Gastroesophageal sphincter (tissue), 4 donors: ENCODE data around the gene THSD4. TPM values are rescaled to one million over a fixed set of nuclear protein-coding genes. Genes with fewer than 3 reads are reported as not detected.

ENCODE experiments used
- ATAC-seq: fragments of 150-250 bp; one replicate; pipeline ENCODE4 v1.9.1; 2016; ENCODE audit warnings: mild to moderate bottlenecking, moderate library complexity
- H3K27ac ChIP-seq, 4 donors: fragments of 200-600 bp; sonication (generic) in 3 of 4; 1 replicate in 3 of 4; 2 replicates in 1 of 4; pipeline ENCODE4 v1.5.1; 2016 to 2019
- H3K27me3 ChIP-seq: fragments of 200-600 bp; sonication (generic); one replicate; pipeline ENCODE4 v1.5.1; 2019
- H3K36me3 ChIP-seq, 2 donors: fragments of 200-600 bp; sonication (generic); one replicate each; pipeline ENCODE4 v1.5.1; 2019; ENCODE audit warnings: control low read depth in 1 of 2
- H3K4me1 ChIP-seq, 3 donors: fragments of 200-600 bp; sonication (generic); 1 replicate in 2 of 3; 2 replicates in 1 of 3; pipeline ENCODE4 v1.5.1; 2016 to 2019; ENCODE audit warnings: control low read depth in 2 of 3
- H3K4me3 ChIP-seq, 2 donors: fragments of 200-600 bp; sonication (generic); one replicate each; pipeline ENCODE4 v1.5.1; 2019; ENCODE audit warnings: mild to moderate bottlenecking in 1 of 2, moderate library complexity in 1 of 2
- H3K9me3 ChIP-seq, 3 donors: fragments of 200-600 bp; sonication (generic); one replicate each; pipeline ENCODE4 v1.5.1; 2017 to 2019; ENCODE audit warnings: control low read depth in 2 of 3
- CTCF ChIP-seq, 4 experiments: fragments of 200-600 bp in 2 of 4; fragments of 450-650 bp in 2 of 4; sonication (generic) in 1 of 4; IDR thresholded peaks; one replicate each; pipeline ENCODE4 v1.5.1; 2017 to 2019; ENCODE audit warnings: antibody characterized with exemption in 4 of 4, mild to moderate bottlenecking in 2 of 4, moderate library complexity in 2 of 4
- EP300 ChIP-seq: sonication (generic); formaldehyde crosslinking; IDR thresholded peaks from one replicate; pipeline ENCODE4 v1.6.1; 2017; ENCODE audit warnings: antibody characterized with exemption, mild to moderate bottlenecking
- POLR2A ChIP-seq, 2 donors: fragments of 450-650 bp; IDR thresholded peaks; one replicate each; pipeline ENCODE4 v1.6.1; 2017; ENCODE audit warnings: antibody characterized with exemption in 2 of 2, mild to moderate bottlenecking in 2 of 2, moderate library complexity in 1 of 2
- POLR2AphosphoS5 ChIP-seq: sonication (generic); formaldehyde crosslinking; IDR thresholded peaks from one replicate; pipeline ENCODE4 v1.6.1; 2017; ENCODE audit warnings: antibody characterized with exemption
- WGBS, 2 donors: methylation state at CpG; one replicate each; pipeline ENCODE4 v1.1.5; 2018; ENCODE audit warnings: low coverage in 1 of 2; 5-methylcytosine and 5-hydroxymethylcytosine counted together
- total RNA-seq, 4 donors: library from RNA; depleted of rRNA; stranded (reverse); fragments of >200 nt; gene quantifications; one replicate each; pipeline ENCODE4 v1.1.0, GENCODE V29; 2016

Gene THSD4
- total RNA-seq, 4 donors from 2014 or later: 4.6 to 28.5 (median 17.6) TPM

- no peak overlapping the region for H3K4me3 ChIP-seq
- TF ChIP-seq CTCF (IDR thresholded peaks at IDR 0.05) (no peak), EP300 (no peak), POLR2A (IDR thresholded peaks at IDR 0.05) (no peak), POLR2AphosphoS5 (no peak)
- WGBS, 2 donors: 72 to 80% methylated on average over 1 to 4 of the region's 51 CpGs
- no peaks in the 10 kb centered on the region for H3K27me3 ChIP-seq
- H3K4me1 ChIP-seq: peaks cover 0 to 27% (median 4%) of the 10 kb centered on the region in 3 donors
- H3K36me3 ChIP-seq: no peaks in the 10 kb centered on the region
- ATAC-seq: no peak
- no peaks in the 10 kb centered on the region for H3K9me3 ChIP-seq
- H3K27ac ChIP-seq: no peak overlapping the region
Observed at GRCh38 chr15:71215126-71215894, 100.0 kb downstream of the THSD4 start.

- Histone ChIP-seq H3K36me3 (no peaks in the 10 kb centered on the region), H3K27me3 (no peaks in the 10 kb centered on the region), H3K9me3 (no peaks in the 10 kb centered on the region), H3K27ac (peak overlapping the region in 2 of 4 donors; percentile 7 to 58), H3K4me1 (peaks cover 0 to 31% (median 4%) of the 10 kb centered on the region in 3 donors), H3K4me3 (no peak overlapping the region)
- 38 to 44% methylated on average over 5 of the region's 5 CpGs for WGBS, 2 donors
- no peak for ATAC-seq
- TF ChIP-seq CTCF (IDR thresholded peaks at IDR 0.05) (no peak), POLR2A (IDR thresholded peaks at IDR 0.05) (no peak), POLR2AphosphoS5 (no peak)
Observed at GRCh38 chr15:71218272-71218805, 103.1 kb downstream of the THSD4 start.

DNA sequence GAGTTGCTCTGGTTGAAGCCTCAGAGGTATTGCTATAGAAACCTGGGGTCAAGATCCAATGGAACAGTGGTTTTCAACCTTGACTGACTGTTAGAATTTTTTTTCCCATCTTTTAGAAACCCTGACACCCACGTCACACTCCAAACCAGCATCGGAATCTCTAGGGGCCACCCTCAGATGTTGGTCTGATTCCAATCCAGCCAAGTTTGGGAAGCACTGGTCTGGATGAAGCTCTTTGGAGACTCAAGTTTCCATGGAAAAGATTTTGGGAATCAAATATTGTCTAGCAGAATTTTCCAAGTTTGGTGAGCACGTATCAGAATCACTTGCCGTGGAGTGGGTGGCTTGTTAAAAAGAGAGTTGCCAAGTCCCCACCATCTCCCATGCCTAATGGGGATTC lies 103.8 kb downstream of the THSD4 start:
- H3K36me3 ChIP-seq: no peaks in the 10 kb centered on the region
- H3K27ac ChIP-seq: peak overlapping the region in 2 of 4 donors; percentile 7 to 58
- H3K27me3 ChIP-seq: no peaks in the 10 kb centered on the region
- no peak for ATAC-seq
- no peak overlapping the region for H3K4me3 ChIP-seq
- no peaks in the 10 kb centered on the region for H3K9me3 ChIP-seq
- TF ChIP-seq POLR2A (IDR thresholded peaks at IDR 0.05) (no peak), POLR2AphosphoS5 (no peak), CTCF (IDR thresholded peaks at IDR 0.05) (no peak), EP300 (no peak)
- WGBS, 2 donors: 24 to 42% methylated on average over 4 of the region's 4 CpGs
- H3K4me1 ChIP-seq: peaks cover 0 to 31% (median 4%) of the 10 kb centered on the region in 3 donors

DNA sequence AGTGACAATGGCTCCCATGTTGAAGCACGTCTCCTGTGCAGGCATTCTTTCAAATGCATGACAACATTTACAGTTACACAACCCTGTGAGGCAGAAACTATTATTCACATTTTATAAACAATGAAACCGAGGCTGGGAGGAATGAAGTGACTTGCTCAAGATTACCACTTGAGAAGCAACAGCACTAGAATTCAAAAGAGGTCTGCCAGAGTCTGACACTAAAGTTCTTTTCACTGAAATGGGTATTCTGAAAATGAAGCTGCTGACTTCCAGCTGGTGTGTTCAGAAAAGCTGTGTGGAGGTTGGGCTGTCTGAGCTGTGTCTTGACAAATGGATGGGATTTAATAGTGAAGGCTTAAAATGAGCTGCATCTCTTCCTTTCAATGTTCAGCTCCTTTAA lies 104.4 kb downstream of the THSD4 start:
- Histone ChIP-seq H3K4me1 (peaks cover 0 to 31% (median 4%) of the 10 kb centered on the region in 3 donors), H3K27me3 (no peaks in the 10 kb centered on the region), H3K4me3 (no peak overlapping the region), H3K27ac (peak overlapping the region in 2 of 4 donors; percentile 18 to 58), H3K9me3 (no peaks in the 10 kb centered on the region), H3K36me3 (no peaks in the 10 kb centered on the region)
- ATAC-seq: peak; percentile 82
- TF ChIP-seq POLR2AphosphoS5 (peak; percentile 49), CTCF (IDR thresholded peaks at IDR 0.05) (no peak)
- WGBS, 2 donors: 8 to 18% methylated on average over 2 of the region's 2 CpGs

GRCh38 chr15:71220828-71221227 lies 105.6 kb downstream of the THSD4 start:
- Histone ChIP-seq H3K4me1 (peaks cover 0 to 31% (median 4%) of the 10 kb centered on the region in 3 donors), H3K36me3 (no peaks in the 10 kb centered on the region), H3K9me3 (no peaks in the 10 kb centered on the region), H3K4me3 (no peak overlapping the region), H3K27me3 (no peaks in the 10 kb centered on the region), H3K27ac (no peak overlapping the region)
- whole genome bisulfite sequencing, 2 donors: 91 to 100% methylated on average over 3 of the region's 3 CpGs
- TF ChIP-seq EP300 (no peak), CTCF (IDR thresholded peaks at IDR 0.05) (no peak), POLR2A (IDR thresholded peaks at IDR 0.05) (no peak), POLR2AphosphoS5 (no peak)
- ATAC-seq: no peak
